HG03039 (cell line): ENCODE data around the gene MEGF8.

ENCODE experiments used
- ATAC-seq: cut with Tn5 transposase; IDR thresholded peaks from one replicate; pipeline ENCODE4 v1.9.1; 2021; ENCODE audit warnings: mild to moderate bottlenecking, moderate library complexity; ENCODE audit not compliant: unreplicated experiment

MEGF8 gene, protein sequence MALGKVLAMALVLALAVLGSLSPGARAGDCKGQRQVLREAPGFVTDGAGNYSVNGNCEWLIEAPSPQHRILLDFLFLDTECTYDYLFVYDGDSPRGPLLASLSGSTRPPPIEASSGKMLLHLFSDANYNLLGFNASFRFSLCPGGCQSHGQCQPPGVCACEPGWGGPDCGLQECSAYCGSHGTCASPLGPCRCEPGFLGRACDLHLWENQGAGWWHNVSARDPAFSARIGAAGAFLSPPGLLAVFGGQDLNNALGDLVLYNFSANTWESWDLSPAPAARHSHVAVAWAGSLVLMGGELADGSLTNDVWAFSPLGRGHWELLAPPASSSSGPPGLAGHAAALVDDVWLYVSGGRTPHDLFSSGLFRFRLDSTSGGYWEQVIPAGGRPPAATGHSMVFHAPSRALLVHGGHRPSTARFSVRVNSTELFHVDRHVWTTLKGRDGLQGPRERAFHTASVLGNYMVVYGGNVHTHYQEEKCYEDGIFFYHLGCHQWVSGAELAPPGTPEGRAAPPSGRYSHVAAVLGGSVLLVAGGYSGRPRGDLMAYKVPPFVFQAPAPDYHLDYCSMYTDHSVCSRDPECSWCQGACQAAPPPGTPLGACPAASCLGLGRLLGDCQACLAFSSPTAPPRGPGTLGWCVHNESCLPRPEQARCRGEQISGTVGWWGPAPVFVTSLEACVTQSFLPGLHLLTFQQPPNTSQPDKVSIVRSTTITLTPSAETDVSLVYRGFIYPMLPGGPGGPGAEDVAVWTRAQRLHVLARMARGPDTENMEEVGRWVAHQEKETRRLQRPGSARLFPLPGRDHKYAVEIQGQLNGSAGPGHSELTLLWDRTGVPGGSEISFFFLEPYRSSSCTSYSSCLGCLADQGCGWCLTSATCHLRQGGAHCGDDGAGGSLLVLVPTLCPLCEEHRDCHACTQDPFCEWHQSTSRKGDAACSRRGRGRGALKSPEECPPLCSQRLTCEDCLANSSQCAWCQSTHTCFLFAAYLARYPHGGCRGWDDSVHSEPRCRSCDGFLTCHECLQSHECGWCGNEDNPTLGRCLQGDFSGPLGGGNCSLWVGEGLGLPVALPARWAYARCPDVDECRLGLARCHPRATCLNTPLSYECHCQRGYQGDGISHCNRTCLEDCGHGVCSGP (N-terminal part only)

DNA sequence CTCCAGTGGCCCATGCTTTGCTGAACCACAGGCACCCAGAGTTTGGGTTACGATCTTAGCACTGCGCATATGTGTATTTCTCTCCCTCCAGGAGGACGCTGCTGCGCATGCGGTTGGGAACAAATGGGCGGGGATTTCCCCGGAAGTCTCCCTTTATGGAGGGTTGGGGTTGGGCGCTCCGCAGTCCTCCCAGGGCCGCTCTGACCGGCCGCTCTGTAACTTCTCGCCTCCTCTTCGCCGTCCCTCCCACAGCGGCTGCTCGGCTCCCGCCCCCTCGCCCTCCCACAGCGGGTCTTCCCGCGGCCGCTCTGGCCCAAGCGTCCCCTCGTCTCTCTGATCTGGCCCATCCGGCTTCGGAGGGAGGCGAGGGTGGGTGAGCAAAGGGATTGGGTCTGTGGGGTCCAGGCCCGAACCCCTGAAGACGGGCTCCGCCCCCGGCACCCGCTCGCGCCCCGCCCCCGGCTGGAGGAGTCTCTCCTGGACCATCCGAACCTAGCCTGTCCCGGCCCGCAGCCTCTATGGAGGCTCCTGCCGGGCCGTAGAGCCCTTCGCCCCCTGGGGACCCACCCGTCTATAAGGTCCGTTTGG is at the start of gene MEGF8:
MEGF8 (plus strand) TSS at position 328 of the 588 bp plus-strand sequence. CDS start 609 bp downstream, outside the sequence.
- ATAC-seq, result peak; percentile 85

DNA sequence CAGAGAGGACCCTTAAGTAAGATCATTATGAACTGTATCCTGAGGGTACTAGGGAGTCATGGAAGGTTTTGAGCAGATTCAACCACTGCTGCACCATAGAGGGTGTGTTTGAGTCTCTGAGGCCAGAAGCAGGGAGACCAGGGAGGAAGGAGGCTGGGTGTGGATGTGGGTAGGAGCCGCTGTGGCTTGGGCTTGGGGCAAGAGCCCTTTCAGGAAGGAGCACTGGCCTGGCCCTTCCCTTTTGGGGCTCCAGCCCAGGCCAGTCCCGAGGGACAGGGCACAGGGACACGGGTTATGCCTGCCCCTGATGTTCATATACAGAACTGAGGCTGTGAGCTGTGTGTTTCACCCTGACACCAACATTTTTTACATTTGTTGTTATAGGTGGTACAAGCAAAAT is 49.2 kb upstream of the MEGF8 start:
- ATAC-seq, result no peak

DNA sequence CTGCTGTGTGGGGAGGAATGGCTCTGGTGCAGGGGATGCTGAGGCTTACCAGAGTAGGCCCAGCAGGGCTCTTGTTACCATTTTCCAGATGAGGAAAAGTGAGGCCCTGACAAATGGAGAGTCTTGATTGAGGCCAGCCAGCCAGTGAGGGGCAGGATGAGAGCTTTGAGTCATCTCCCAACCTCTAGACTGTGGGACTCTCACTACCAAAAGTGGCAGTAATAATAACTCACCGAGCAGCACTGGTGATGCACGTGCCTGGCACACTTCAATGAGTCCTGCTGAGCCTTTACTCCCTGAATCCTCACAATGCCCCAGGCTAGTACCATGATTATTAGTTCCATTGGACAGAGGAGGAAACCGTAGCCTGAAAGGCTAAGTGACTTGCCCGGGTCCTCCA is 48.6 kb upstream of the MEGF8 start:
- ATAC-seq, result no peak

DNA sequence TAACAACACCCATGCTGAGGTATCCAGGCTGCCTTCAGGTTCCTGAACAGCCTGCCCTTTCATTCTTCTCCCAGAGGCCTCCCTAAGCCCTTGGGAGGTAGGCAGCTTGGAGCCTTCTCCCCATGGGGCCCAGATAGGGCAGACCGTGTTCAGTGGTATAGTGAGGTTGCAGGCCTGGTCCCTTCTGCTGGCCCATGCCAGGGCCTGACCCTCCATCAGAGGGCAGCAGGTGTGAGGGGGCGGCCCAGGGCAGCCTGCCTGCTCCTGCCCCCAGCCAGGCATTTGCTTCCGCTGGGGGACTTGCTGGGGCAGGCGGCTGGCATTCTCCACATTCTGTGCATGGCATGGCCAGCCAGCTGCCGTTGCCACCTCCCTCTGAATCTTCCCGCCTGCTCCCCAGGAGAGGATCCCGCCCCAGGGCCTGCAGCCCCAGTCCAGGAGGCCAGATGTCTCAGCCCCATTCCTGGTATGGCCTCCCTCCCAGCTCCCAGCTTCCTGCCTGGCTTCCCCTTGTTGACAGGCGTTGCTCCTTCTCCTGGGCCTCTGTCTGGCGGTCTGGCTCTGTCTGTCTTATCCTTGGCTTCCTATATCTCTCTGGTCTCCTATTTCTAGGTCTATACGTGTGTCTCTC is 47.5 kb upstream of the MEGF8 start:
- no peak for ATAC-seq

GRCh38 chr19:42278452-42279154 is 46.8 kb upstream of the MEGF8 start:
- no peak for ATAC-seq

- ATAC-seq, result no peak
These were observed 46.1 kb upstream of the MEGF8 start for GRCh38 chr19:42279155-42279901.

GRCh38 chr19:42279902-42280814 is 45.3 kb upstream of the MEGF8 start:
- no peak for ATAC-seq

DNA sequence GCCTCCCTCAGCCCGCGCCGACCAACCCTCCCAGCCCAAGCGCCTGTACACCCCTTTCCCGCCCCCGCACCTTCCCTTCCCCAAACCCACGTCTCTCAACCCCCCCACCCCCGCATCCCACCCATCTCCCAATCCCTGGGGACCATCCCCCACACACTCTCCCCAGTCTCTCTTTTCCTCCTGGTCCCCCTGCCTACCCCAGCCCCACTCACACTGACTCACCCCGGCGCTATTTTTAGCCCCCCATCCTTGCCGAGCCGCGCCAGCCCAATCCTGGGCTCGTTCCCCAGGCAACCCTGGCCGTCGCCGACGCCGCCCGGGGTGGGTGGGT is 44.7 kb upstream of the MEGF8 start:
- ATAC-seq, result no peak

- ATAC-seq, result no peak
These were observed 44.1 kb upstream of the MEGF8 start for GRCh38 chr19:42281146-42281826.

DNA sequence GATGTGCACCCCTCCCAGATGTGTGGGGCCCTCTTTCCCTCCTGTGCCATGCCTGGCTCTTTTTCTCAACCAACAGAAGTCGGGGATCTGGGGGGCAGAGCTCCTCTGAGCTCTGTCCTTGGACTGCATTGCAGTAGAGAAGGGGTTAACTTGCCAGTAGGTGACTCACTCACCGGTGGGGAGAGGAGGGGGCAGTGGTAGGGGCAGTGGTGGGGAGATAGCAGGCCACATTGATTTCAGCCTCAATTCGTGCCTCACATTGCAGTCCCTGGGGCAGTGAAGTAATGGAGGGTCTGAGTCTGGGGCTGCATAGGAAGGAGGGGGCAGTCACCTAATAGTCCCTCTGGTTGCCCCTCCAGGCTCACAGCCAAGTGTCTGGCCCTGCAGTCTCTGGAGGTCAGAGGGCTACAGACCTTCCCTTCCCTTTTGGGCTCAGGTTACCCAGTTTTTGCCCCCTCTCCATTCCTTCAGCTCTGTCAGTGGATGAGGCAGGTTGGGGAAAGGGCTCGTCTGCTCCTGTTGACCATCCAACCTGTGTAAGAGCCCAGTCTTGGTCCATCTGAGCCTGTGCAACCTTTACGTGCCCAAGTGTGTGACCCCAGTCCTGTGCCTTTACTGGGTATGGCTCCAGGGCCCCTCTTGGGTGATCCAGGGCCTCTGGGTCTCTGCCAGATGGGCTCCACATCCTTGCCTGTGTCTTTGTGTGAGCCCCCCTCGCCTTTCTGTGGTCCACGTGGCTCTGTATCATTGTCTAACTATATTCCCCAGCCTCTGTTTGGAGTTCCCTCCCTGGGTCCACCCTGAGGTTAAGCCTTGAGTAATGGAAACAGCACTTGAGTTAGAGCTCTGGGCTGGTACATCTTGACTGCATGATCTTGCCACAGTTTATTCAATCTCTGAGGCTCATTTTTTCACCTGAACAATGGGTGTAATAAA is 43.3 kb upstream of the MEGF8 start:
- ATAC-seq, result no peak

DNA sequence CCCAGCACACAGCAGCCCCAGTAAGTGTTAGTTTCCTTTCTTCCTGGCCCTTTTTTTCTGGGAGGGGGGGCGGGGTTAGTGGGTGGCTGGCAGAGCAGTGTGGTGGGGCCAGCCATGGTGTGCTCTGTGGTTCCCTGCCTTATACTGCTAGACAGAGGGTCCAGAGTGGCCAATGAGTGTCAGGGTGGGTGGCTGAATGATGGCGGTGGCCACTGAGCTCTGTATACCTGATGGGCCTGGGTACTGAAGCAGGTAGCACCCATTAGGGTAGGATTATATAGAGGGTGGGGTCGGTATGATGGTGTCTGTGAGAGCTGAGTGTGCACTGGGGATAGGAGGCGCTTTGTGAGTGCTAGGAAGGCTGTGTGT is 42.6 kb upstream of the MEGF8 start:
- ATAC-seq, result no peak

- peak; percentile 42 for ATAC-seq
These were observed 42.0 kb upstream of the MEGF8 start for GRCh38 chr19:42283188-42284065.

DNA sequence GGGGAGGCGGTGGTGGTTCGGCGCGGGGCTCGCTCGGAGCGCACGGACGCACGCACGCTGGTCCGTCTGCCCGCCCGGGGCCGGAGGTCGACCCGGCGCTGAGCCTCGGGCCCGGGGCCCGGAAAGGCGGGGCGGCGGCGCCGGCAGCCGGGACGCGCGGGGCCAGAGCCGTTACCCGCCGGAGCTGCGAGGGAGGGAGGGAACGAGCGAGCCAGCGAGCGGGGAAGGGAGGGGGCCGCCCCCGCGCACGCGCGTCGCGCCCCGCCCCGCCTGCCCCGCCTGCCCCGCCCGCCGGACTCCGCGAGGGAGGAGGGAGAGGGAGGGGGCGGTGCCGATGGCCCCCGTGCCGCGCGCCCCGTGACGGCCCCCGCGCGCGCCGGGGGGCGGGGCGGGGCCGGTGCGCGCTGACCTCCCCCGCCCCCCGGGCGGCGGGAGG is 41.4 kb upstream of the MEGF8 start:
- peak; percentile 29 for ATAC-seq

DNA sequence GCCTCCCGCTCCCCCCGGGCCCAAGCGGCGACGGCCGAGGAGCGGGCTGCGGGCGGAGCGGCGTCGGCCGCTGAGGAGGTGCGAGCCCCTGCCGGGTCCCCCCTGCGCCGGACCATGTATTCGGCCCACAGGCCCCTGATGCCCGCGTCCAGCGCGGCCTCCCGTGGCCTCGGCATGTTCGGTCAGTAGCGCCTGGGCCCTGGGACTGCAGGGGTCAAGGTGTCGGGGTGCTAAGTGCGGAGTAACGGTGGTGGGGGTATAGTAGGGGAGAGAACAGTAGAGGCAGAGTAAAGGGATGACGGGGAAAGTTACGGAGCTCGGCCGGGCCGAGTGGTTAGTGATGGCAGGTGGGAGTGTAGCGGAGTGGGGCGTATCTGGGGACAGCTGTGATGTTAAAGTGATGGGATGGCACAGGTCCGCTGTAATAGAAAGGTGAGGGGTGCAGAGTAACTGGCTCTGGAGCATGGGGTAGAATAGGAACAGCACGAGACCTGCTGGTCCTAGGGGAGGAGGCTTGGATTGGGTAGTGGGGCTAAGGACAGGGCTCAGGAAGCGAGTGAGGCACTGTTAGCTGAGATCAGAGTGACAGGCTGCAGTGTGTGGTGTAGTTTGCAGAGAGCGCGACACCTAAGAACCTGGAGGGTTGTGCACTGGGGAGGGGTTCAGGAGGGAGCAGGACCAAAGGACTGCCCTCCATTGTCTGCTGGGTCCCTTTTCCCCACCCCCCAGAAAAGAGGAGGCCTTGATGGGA is 40.7 kb upstream of the MEGF8 start:
- no peak for ATAC-seq

- no peak for ATAC-seq
These were observed 39.9 kb upstream of the MEGF8 start for GRCh38 chr19:42285541-42285941.
